ENCODE data around the gene KRT3.

KRT3 gene

DNA sequence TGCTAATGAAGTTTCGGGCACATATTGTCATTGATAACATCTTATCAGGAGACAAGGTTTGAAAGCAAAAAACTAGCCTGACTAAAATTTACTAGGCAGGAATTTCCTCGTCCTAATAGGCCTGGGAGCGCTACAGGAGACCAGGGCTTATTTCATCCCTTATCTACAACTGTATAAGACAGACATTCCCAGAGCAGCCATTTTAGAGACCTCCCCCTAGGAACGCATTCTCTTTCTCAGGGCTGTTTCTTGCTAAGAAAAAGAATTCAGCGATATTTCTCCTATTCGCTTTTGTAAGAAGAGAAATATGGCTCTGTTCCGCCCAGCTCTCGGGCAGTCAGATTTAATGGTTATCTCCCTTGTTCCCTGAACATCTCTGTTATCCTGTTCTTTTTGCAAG lies 34.7 kb downstream of the KRT3 start:
- TF ChIP-seq, protein P1, sequence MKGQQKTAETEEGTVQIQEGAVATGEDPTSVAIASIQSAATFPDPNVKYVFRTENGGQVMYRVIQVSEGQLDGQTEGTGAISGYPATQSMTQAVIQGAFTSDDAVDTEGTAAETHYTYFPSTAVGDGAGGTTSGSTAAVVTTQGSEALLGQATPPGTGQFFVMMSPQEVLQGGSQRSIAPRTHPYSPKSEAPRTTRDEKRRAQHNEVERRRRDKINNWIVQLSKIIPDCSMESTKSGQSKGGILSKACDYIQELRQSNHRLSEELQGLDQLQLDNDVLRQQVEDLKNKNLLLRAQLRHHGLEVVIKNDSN (IDR thresholded peaks at IDR 0.05), result peak; percentile 37; the same call in 1 of the 2 replicates
- TF ChIP-seq EP300 (IDR thresholded peaks at IDR 0.05; ENCODE audit: borderline replicate concordance), result peak; percentile 49

- TF ChIP-seq TEAD4 (IDR thresholded peaks at IDR 0.05) (no peak), TCF12 (IDR thresholded peaks at IDR 0.05; ENCODE audit: low read depth) (no peak), FOXM1 (IDR thresholded peaks at IDR 0.05; ENCODE audit: borderline replicate concordance, low read depth) (no peak), MAX (IDR thresholded peaks at IDR 0.05) (no peak), TAF1 (IDR thresholded peaks at IDR 0.05; ENCODE audit: low read depth) (no peak), EP300 (IDR thresholded peaks at IDR 0.05; ENCODE audit: borderline replicate concordance) (no peak)
Measured at GRCh38 chr12:52760623-52761022, 35.3 kb downstream of the KRT3 start.

DNA sequence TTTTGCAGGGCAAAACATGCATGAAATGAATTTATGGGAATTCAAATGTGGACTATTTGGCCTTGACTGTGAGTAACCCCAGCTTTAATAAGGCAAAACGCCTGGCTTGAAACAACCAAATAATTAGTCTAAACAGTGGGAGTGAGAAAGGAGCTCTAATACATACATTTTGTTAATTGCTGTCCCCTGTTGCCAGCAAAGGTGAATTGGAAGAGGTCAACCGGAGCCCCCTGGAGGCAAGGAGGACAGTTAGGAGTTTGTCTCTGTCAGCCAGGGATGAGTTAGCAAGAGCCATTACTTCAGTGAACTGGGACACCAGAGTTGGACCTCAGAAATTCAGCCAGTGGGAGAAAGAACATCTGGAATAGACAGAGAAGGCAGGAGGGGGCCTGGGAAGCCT lies 36.2 kb downstream of the KRT3 start:
- TF ChIP-seq, protein P1 (IDR thresholded peaks at IDR 0.05), result no peak
- TF ChIP-seq MAX (IDR thresholded peaks at IDR 0.05), result no peak
- no peak for TF ChIP-seq EP300 (IDR thresholded peaks at IDR 0.05; ENCODE audit: borderline replicate concordance)

DNA sequence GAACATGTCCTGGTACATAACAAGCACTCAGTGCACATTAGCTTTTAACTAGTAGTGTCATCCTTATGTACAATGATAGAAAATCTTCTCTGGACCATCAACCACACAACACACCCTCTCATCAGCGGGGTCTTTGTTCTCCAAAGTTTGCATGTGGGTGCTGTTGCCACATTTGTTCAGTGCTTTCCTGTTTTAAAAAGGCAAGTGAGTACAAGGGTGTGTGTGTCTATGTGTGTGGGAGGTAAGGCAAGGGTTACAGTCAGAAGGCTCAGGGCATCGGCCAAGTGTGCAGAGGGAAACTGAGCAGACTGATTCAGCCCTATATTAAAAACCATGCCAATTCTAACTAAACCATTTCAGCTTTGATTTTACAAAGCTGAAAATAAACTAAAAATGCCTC lies 36.7 kb downstream of the KRT3 start:
- TF ChIP-seq MAX (IDR thresholded peaks at IDR 0.05) (no peak), NFIC (IDR thresholded peaks at IDR 0.05) (no peak), CEBPB (IDR thresholded peaks at IDR 0.05) (no peak), RAD21 (IDR thresholded peaks at IDR 0.05; ENCODE audit: low read depth) (no peak), EGR1 (IDR thresholded peaks at IDR 0.05) (no peak), CREB1 (IDR thresholded peaks at IDR 0.05; ENCODE audit: low read depth) (no peak), ZBTB7A (IDR thresholded peaks at IDR 0.05; ENCODE audit: low read depth) (no peak), TEAD4 (IDR thresholded peaks at IDR 0.05) (no peak), TCF12 (IDR thresholded peaks at IDR 0.05; ENCODE audit: low read depth) (no peak), EP300 (IDR thresholded peaks at IDR 0.05; ENCODE audit: borderline replicate concordance) (no peak)
- TF ChIP-seq, protein P2, sequence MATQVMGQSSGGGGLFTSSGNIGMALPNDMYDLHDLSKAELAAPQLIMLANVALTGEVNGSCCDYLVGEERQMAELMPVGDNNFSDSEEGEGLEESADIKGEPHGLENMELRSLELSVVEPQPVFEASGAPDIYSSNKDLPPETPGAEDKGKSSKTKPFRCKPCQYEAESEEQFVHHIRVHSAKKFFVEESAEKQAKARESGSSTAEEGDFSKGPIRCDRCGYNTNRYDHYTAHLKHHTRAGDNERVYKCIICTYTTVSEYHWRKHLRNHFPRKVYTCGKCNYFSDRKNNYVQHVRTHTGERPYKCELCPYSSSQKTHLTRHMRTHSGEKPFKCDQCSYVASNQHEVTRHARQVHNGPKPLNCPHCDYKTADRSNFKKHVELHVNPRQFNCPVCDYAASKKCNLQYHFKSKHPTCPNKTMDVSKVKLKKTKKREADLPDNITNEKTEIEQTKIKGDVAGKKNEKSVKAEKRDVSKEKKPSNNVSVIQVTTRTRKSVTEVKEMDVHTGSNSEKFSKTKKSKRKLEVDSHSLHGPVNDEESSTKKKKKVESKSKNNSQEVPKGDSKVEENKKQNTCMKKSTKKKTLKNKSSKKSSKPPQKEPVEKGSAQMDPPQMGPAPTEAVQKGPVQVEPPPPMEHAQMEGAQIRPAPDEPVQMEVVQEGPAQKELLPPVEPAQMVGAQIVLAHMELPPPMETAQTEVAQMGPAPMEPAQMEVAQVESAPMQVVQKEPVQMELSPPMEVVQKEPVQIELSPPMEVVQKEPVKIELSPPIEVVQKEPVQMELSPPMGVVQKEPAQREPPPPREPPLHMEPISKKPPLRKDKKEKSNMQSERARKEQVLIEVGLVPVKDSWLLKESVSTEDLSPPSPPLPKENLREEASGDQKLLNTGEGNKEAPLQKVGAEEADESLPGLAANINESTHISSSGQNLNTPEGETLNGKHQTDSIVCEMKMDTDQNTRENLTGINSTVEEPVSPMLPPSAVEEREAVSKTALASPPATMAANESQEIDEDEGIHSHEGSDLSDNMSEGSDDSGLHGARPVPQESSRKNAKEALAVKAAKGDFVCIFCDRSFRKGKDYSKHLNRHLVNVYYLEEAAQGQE (IDR thresholded peaks at IDR 0.05; ENCODE audit: low read depth), result no peak
- TF ChIP-seq, protein P1 (IDR thresholded peaks at IDR 0.05), result no peak

DNA sequence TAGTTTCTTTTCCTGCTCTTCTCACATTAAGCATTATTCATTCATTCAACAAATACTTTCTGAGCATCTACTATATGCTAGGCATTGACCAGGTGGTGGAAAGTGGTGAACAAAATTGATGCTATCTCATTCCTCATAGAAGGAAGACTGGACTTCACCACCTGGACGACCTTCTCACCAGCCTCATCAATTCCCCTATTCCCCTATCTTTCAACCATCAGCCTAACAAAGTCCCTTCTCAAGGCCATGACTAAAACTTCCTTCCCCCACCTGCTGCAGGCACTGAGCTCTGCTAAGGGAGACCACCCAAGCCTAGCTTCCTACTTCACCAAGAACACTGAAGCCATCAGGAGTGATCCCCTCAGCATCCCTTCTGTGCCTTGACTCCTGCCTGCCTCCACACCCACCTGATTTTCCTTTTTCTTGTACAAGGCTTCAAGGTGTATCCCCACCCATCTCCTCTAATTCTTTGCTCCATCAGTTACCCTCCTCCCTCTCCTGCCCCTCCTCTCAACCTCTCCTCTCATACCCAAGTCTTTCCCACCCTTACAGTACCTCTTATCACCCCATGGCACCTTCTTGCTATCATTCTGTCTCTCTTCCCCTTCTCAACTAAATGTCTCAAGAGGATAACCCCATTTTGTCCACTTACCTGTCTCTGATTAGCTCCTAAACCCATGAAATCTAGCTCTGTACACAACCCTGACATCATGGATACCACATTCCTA lies 38.3 kb downstream of the KRT3 start:
- no peak for TF ChIP-seq FOXM1 (IDR thresholded peaks at IDR 0.05; ENCODE audit: borderline replicate concordance, low read depth)
- no peak for TF ChIP-seq TEAD4 (IDR thresholded peaks at IDR 0.05)
- TF ChIP-seq MAX (IDR thresholded peaks at IDR 0.05), result no peak
- no peak for TF ChIP-seq EGR1 (IDR thresholded peaks at IDR 0.05)
- no peak for TF ChIP-seq TCF12 (IDR thresholded peaks at IDR 0.05; ENCODE audit: low read depth)
- TF ChIP-seq, protein P2 (IDR thresholded peaks at IDR 0.05; ENCODE audit: low read depth), result no peak
- no peak for TF ChIP-seq RAD21 (IDR thresholded peaks at IDR 0.05; ENCODE audit: low read depth)
- TF ChIP-seq TAF1 (IDR thresholded peaks at IDR 0.05; ENCODE audit: low read depth), result no peak
- TF ChIP-seq, protein P1 (IDR thresholded peaks at IDR 0.05), result no peak
- TF ChIP-seq CEBPB (IDR thresholded peaks at IDR 0.05), result no peak
- TF ChIP-seq CREB1 (IDR thresholded peaks at IDR 0.05; ENCODE audit: low read depth), result no peak
- TF ChIP-seq EP300 (IDR thresholded peaks at IDR 0.05; ENCODE audit: borderline replicate concordance), result no peak
- TF ChIP-seq NFIC (IDR thresholded peaks at IDR 0.05), result no peak
- no peak for TF ChIP-seq ZBTB7A (IDR thresholded peaks at IDR 0.05; ENCODE audit: low read depth)

Measured in Ishikawa (cell line).